Common myeloid progenitor, CD34-positive (primary cell): ENCODE measurements around the gene PARG.

ENCODE experiments used
- CTCF ChIA-PET: fragments of 350-600 bp; sonication (Branson Sonifier 250); formaldehyde crosslinking; loops from one replicate; lab custom pipeline; 2021; ENCODE audit warnings: antibody characterized with exemption; lab: Charles Lee
- POLR2A ChIA-PET: fragments of 350-600 bp; sonication (Branson Sonifier 250); formaldehyde crosslinking; loops from one replicate; lab custom pipeline; 2021; ENCODE audit warnings: antibody characterized with exemption; lab: Charles Lee
- DNase-seq, 3 donors: peaks; one replicate each; pipeline versions ENCODE4 v3.0.0 to v3.0.0-alpha.2; 2013
- H3K27ac ChIP-seq, 2 experiments: 1 replicate in 1 of 2; 2 replicates in 1 of 2; pipeline ENCODE4 v1.7.0; 2013; ENCODE audit warnings: inconsistent platforms in 2 of 2, low read length in 2 of 2, mild to moderate bottlenecking in 2 of 2, low read depth in 1 of 2, moderate library complexity in 1 of 2; ENCODE audit not compliant: severe bottlenecking in 2 of 2, insufficient read depth in 1 of 2, poor library complexity in 1 of 2
- H3K27me3 ChIP-seq, 5 experiments: replicated peaks in 2 of 5; 1 replicate in 3 of 5; 2 replicates in 2 of 5; pipeline versions ENCODE4 v1.6.1 to v1.7.0; 2013; ENCODE audit warnings: low read length in 4 of 5, mild to moderate bottlenecking in 2 of 5, moderate library complexity in 2 of 5, inconsistent platforms in 1 of 5; ENCODE audit not compliant: insufficient read depth in 5 of 5, control insufficient read depth in 4 of 5
- H3K36me3 ChIP-seq, 4 experiments: 1 replicate in 2 of 4; 2 replicates in 2 of 4; pipeline versions ENCODE4 v1.6.1 to v1.7.0; 2013; ENCODE audit warnings: low read length in 3 of 4, control low read depth in 1 of 4, mild to moderate bottlenecking in 1 of 4; ENCODE audit not compliant: control insufficient read depth in 4 of 4, insufficient read depth in 4 of 4
- H3K4me1 ChIP-seq, 4 experiments: 1 replicate in 3 of 4; 2 replicates in 1 of 4; pipeline versions ENCODE4 v1.6.1 to v1.7.1; 2013; ENCODE audit warnings: low read length in 3 of 4, mild to moderate bottlenecking in 3 of 4, control low read depth in 1 of 4, inconsistent platforms in 1 of 4, moderate library complexity in 1 of 4; ENCODE audit not compliant: control insufficient read depth in 4 of 4, insufficient read depth in 4 of 4; ENCODE audit errors: control extremely low read depth in 1 of 4
- H3K4me3 ChIP-seq, 7 experiments: 1 replicate in 4 of 7; 2 replicates in 3 of 7; pipeline versions ENCODE4 v1.5.1 to v1.7.0; 2013; ENCODE audit warnings: mild to moderate bottlenecking in 7 of 7, low read length in 6 of 7, moderate library complexity in 6 of 7, inconsistent platforms in 2 of 7, low read depth in 2 of 7, control low read depth in 1 of 7; ENCODE audit not compliant: insufficient read depth in 4 of 7, control insufficient read depth in 1 of 7; ENCODE audit errors: extremely low read depth in 1 of 7
- H3K9me3 ChIP-seq, 5 experiments: 1 replicate in 4 of 5; 2 replicates in 1 of 5; pipeline versions ENCODE4 v1.6.1 to v1.7.1; 2013; ENCODE audit warnings: low read length in 4 of 5, mild to moderate bottlenecking in 2 of 5, inconsistent platforms in 1 of 5, low read depth in 1 of 5, moderate library complexity in 1 of 5; ENCODE audit not compliant: control insufficient read depth in 4 of 5, insufficient read depth in 2 of 5; ENCODE audit errors: control extremely low read depth in 1 of 5
- WGBS: methylation state at CpG from one replicate; pipeline ENCODE4 v1.1.5; 2013; ENCODE audit not compliant: insufficient coverage; 5-methylcytosine and 5-hydroxymethylcytosine counted together

Gene PARG

DNA sequence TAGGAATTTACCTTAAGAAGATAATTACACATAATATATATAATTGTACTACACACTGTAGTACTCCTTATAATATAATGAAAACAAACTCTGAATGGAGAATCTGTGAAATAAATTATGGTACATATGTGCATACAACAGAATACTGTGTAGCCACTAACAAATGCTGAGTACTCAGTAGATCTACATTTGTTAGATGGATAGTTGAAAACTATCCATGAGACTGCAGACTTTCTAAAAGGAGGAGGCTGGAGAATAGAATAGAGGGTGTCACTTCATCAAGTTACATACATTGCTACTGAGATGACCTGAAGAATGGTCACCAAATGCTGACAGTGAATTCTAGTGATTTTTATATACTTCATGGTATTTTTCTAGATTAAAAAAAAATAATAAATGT lies 111.0 kb downstream of the PARG start:
- DNase-seq, result no peak
- ChIA-PET POLR2A (no interaction called here), CTCF (interaction anchor here (1.2 kb wide), 1 partner anchor 14 kb away, joined by 3 read pairs; no protein-coding TSS in a partner anchor)
- no peaks in the 10 kb centered on the region for H3K27me3 ChIP-seq
- no peak overlapping the region for H3K27ac ChIP-seq
- no peak overlapping the region for H3K4me3 ChIP-seq
- no peaks in the 10 kb centered on the region for H3K4me1 ChIP-seq
- peaks cover 7 to 23% (median 15%) of the 10 kb centered on the region in 4 experiments for H3K36me3 ChIP-seq
- H3K9me3 ChIP-seq, result no peaks in the 10 kb centered on the region

DNA sequence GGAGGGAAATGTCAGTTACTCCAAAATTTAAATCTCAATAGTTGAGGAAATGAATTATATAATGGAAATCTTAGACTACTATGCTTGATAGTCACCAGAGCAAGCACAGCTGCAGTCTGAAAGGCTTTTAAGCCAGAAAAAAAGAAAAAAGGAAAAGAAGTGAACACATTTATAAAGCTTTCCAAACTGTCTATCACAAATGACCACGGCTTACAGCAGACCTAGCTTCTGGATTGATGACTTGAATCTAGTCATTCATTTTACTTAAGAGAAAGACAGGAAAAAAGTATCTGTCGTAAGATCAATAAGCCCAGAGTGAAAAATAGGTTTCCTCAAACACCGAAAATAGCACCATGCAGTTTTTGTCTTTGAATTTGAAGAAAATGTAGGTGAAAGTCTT lies 111.8 kb downstream of the PARG start:
- Histone ChIP-seq H3K4me1 (no peaks in the 10 kb centered on the region), H3K36me3 (peaks cover 8 to 22% (median 16%) of the 10 kb centered on the region in 4 experiments), H3K4me3 (no peak overlapping the region), H3K27me3 (no peaks in the 10 kb centered on the region), H3K9me3 (no peaks in the 10 kb centered on the region), H3K27ac (no peak overlapping the region)
- CTCF ChIA-PET, result no interaction called here
- DNase-seq, result no peak
- WGBS, result 86% methylated on average over 1 of the region's 3 CpGs
- POLR2A ChIA-PET, result no interaction called here

DNA sequence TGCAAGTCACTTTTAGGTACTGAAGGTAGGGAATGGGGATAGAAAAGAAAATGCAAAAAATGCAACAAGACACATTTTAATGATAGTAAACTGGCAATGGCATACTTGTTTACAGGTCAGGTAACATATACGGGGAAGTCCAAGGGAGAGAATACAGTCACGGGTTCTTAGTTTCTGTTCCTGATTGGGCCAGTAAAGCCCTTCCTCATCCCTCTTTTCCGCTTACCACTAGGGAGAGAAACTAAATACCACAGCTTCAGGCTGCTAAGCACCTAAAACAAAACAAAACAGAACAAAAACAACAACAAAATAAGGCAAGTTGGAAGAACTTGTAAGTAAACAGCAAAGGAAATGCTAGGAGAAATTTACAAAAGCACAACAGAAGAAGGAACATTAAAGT lies 114.5 kb downstream of the PARG start:
- 100% methylated on average over 1 of the region's 3 CpGs for WGBS
- CTCF ChIA-PET, result no interaction called here
- DNase-seq, result no peak

DNA sequence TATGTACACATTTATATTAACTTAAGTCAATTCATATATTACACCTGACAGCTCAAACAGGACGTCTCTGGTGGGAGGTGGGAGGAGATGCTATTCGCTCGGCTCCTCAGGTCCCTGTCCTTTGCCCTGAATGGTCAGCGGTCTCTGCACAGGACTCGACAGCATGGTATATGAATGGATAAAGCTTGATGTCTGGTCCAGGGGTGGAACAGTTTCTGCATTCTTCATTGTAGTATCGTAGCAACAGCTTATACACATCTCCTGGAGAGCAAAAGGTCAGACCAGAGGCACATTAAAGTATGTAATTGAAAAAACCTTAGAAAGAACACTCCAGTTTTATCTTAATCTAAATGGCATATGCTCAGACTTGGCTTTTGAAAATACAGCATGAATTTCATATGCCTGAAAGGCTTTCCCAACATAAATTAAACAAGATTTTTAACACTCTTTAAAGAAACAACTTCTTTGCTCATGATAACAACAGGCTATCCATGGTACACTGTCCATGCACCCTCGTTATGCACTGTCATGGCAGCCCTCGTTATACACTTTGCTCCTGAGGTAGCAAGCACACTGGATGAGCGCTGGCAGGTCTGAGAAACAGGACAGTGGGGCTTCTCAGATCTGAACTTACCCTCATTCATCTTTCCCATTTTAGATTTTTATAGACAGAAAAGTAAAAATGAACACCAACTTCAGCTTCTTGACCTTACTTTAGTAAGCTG lies 122.4 kb downstream of the PARG start:
- ChIA-PET POLR2A (no interaction called here), CTCF (no interaction called here)
- H3K36me3 ChIP-seq, result peaks cover 8 to 43% (median 31%) of the 10 kb centered on the region in 4 experiments
- no peak overlapping the region for H3K27ac ChIP-seq
- H3K4me3 ChIP-seq, result no peak overlapping the region
- no peak for DNase-seq
- no peaks in the 10 kb centered on the region for H3K27me3 ChIP-seq
- H3K9me3 ChIP-seq, result peaks cover 0 to 5% (median 2%) of the 10 kb centered on the region in 5 experiments
- 100% methylated on average over 5 of the region's 9 CpGs for WGBS
- no peaks in the 10 kb centered on the region for H3K4me1 ChIP-seq

More for the DNA sequence above, 114.5 kb downstream of the PARG start:
- H3K4me1 ChIP-seq, result no peaks in the 10 kb centered on the region
- POLR2A ChIA-PET, result no interaction called here
- peaks cover 9 to 33% (median 20%) of the 10 kb centered on the region in 4 experiments for H3K36me3 ChIP-seq
- H3K9me3 ChIP-seq, result peaks cover 0 to 3% (median 0%) of the 10 kb centered on the region in 5 experiments
- no peak overlapping the region for H3K4me3 ChIP-seq
- H3K27me3 ChIP-seq, result no peaks in the 10 kb centered on the region
- no peak overlapping the region for H3K27ac ChIP-seq

DNA sequence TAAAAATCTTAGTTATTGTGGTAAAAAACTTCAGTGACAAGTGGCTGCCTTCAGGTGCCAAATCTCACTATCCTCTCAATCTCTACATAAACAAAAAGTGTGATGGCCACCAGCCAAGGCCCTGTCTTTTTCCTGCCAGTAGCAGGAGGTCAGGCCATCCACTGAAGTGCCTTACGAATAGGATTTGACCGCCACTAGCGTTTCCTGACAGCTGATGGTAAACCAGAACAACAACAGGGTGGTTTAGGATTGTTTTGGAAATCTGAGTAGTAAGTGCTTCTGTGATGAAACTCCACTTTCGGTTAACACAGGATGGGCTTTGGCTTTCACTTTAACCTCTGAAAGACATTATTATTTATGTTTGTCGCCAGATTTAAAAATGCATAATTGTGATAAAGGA lies 124.0 kb downstream of the PARG start:
- Histone ChIP-seq H3K27me3 (no peaks in the 10 kb centered on the region), H3K4me3 (no peak overlapping the region), H3K27ac (no peak overlapping the region), H3K36me3 (peaks cover 8 to 43% (median 31%) of the 10 kb centered on the region in 4 experiments), H3K4me1 (no peaks in the 10 kb centered on the region), H3K9me3 (peaks cover 0 to 5% (median 2%) of the 10 kb centered on the region in 5 experiments)
- WGBS, result 86% methylated on average over 3 of the region's 5 CpGs
- CTCF ChIA-PET, result no interaction called here
- POLR2A ChIA-PET, result no interaction called here
- no peak for DNase-seq

DNA sequence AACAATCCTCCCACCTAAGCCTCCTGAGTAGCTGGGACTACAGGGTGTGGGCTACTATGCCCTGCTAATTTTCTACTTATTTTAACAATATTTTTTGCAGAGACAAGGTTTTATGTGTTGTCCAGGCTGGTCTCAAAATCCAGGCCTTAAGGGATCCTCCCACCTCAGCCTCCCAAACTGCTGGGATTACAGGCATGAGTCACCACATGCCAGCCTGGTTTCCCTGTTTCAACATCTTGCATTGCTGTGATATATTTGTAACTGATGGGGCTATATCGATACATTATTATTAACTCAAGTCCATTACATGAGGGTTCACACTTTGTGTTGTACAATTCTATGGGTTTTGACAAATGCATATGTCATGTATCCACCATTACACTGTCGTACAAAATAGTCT lies 137.8 kb downstream of the PARG start:
- POLR2A ChIA-PET, result no interaction called here
- DNase-seq, result no peak
- Histone ChIP-seq H3K36me3 (no peaks in the 10 kb centered on the region), H3K27ac (no peak overlapping the region), H3K9me3 (peaks cover 0 to 5% (median 0%) of the 10 kb centered on the region in 5 experiments), H3K4me1 (no peaks in the 10 kb centered on the region), H3K27me3 (no peaks in the 10 kb centered on the region), H3K4me3 (no peak overlapping the region)
- CTCF ChIA-PET, result no interaction called here
- no CpG with 5 or more reads among the region's 2 CpGs for WGBS

DNA sequence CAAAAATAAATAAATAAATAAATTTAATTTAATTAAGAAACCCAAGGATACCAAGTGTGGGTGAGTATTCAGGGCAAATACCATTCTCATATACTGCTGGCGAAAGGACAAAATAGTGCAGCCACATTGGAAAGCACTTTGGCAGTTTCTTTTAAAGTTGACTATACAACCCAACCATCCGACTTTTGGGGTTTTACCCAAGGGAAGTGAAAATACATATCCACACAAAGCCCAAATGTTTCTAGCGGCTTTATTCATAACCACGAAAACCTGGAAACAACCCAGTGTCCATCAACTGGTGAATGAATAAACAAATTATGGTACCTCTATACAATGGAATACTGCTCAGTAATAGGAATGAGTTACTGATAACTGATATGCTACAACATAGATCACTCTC lies 143.6 kb downstream of the PARG start:
- no peak for DNase-seq
- H3K27me3 ChIP-seq, result no peaks in the 10 kb centered on the region
- no peaks in the 10 kb centered on the region for H3K9me3 ChIP-seq
- no peak overlapping the region for H3K27ac ChIP-seq
- ChIA-PET CTCF (interaction anchor here (0.6 kb wide), 1 partner anchor 46 kb away, joined by 3 read pairs; no protein-coding TSS in a partner anchor), POLR2A (no interaction called here)
- H3K36me3 ChIP-seq, result no peaks in the 10 kb centered on the region
- no peak overlapping the region for H3K4me3 ChIP-seq
- WGBS, result 100% methylated on average over 1 of the region's 4 CpGs
- no peaks in the 10 kb centered on the region for H3K4me1 ChIP-seq
